ENCODE measurements around the gene ALPK1.
"Not testable (repeated sequence)": the region's sequence is repeated elsewhere in the genome, so short reads cannot be mapped to it uniquely, and the experiment has no call there.

The ALPK1 gene

GRCh38 chr4:112451831-112452230, 154.7 kb downstream of the ALPK1 start:
- no peak for DNase-seq (ENCODE audit: low spot score)

DNA sequence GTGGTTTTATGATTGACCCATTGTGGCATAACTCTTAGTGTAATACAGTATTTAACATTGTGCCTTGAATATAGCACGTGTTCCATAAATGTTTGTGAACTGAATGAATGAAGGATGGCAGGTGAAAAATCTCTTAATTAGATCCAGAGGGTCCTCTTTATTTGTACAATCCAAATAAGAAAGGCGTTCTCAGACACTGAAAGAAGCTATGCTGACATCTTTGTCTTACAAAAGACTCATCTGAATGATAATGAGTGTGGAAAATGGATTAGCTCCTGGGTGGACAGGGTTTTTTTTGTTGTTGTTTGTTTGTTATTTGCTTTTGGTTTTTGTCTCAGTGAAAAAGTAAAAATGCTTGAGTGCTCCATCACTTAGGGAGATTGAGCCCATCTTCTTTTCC, 156.2 kb downstream of the ALPK1 start:
- no peak for DNase-seq (ENCODE audit: low spot score)

- DNase-seq (ENCODE audit: low spot score), result no peak
Observed at GRCh38 chr4:112472318-112472717, 175.1 kb downstream of the ALPK1 start.

DNA sequence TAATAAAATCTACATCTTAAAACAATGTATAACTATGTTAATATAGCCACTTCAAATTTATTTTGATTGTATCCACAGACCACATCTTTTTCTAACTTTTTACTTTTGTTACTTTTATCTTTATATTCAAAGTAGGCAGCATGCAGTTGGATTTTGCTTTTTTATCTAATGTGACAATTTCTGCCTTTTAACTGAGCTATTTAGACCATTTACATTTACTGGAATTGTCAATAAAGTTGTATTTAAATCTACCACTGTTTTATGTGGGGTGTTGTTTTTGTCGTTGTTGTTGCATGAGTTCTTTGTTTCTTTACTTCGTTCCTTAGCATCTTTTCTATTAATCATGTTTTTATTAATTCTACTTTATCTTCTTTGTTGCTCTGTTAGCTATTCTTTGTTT, 176.8 kb downstream of the ALPK1 start:
- no peak for DNase-seq (ENCODE audit: low spot score)

DNA sequence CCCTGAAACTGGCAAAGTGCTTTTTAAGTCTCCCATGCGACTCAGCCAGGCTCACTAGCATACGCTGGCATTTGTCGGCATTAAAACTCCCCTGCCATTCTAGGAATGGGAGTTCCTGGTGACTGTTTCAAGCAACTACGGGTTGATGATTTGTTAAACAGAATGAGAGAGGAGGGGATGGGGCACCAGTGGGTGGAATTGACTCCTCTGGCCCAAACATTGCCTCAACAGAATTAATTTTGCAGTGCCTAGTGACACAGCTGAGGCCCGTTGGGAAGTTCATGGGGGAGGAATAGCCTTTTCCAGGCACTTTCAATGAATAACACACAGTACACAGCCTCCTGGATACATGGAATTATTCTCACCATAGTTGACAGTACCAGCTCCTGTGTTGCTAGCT, 188.8 kb downstream of the ALPK1 start:
- no peak for DNase-seq (ENCODE audit: low spot score)

DNA sequence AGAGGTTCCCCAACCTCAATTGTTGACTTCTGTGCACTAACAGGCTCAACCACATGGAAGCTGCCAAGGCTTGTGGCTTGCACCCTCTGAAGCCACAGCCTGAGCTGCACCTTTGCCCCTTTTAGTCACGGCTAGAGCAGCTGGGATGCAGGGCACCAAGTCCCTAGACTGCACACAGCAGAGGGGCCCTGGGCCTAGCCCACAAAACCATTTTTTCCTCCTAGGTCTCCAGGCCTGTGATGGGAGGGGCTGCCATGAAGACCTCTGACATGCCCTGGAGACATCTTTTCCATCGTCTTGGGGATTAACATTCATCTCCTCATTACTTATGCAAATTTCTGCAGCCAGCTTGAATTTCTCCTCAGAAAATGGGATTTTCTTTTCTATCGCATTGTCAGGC, 193.6 kb downstream of the ALPK1 start:
- not testable (repeated sequence) for DNase-seq (ENCODE audit: low spot score)
